Brain microvascular endothelial cell (primary cell): ENCODE data around the gene KIRREL3.

Experiments
- DNase-seq: peaks from one replicate; pipeline ENCODE4 v3.0.0-alpha.2; 2020
- H3K27ac ChIP-seq: fragments of 250-450 bp; sonication (Bioruptor Pico); 2 replicates; pipeline ENCODE4 v1.5.1; 2020; ENCODE audit warnings: mild to moderate bottlenecking, moderate library complexity
- H3K27me3 ChIP-seq: fragments of 250-450 bp; sonication (Bioruptor Pico); replicated peaks from 2 replicates; pipeline ENCODE4 v1.5.1; 2020; ENCODE audit warnings: mild to moderate bottlenecking
- H3K36me3 ChIP-seq: fragments of 250-450 bp; sonication (Bioruptor Pico); replicated peaks from 2 replicates; pipeline ENCODE4 v1.5.1; 2020; ENCODE audit warnings: mild to moderate bottlenecking
- H3K4me3 ChIP-seq: 2 replicates; pipeline ENCODE4 v1.5.1; 2011; ENCODE audit warnings: low read depth, mild to moderate bottlenecking, control low read depth, low read length, moderate library complexity
- in situ Hi-C: cut with HindIII; loops from 2 replicates; pipeline ENCODE4 v1.10.0; 2017; ENCODE audit warnings: low sequenced_read_pairs, low pct_ligation_motif_present
- TF ChIP-seq, protein P1 (sequence below): IDR thresholded peaks from 2 replicates; pipeline ENCODE4 v1.5.1; 2011; ENCODE audit warnings: low read depth, mild to moderate bottlenecking, moderate library complexity, low read length, control low read depth, inconsistent platforms; ENCODE audit errors: missing control alignments

KIRREL3 gene

DNA sequence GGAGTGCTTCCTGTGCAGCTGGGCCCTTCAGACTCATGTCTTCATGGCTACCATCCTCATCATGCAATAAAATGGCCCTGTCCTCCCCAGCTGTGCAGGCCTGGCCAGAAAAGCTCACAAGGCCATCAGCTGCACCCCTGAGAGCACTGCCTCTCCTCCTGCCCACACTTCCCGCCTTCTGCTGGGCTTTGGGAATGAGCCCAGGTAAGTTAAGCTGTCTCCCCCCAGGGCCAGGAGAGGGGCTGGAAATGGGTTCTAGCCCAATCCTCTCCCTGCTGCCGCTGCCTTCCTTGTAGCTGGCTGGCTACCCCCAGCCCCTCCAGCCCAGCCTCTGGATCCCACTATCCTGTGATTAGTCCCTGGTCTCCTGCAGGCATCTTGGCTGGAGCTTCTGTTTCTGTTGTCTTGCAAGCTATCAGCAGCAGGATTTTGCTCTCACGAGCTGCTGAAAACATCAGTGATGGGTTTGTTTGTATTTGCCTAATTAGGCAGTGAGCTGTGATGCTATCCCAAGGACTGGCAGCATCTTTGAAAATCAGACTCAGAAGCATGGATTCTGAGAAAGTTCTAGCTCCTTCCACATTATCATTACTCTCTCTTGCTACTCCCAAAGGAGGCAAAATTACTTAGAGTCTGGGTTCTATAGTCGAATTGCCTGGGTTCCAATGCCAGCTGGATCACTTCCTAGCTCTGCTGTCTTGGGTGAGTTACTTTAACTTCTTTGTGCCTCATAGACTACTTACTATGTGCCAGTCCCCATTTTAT is 476.9 kb downstream of the KIRREL3 start:
- Histone ChIP-seq H3K27ac (no peak overlapping the region), H3K27me3 (peaks cover 9% of the 10 kb centered on the region), H3K4me3 (no peak overlapping the region), H3K36me3 (no peaks in the 10 kb centered on the region)
- in situ Hi-C loops = no loop called here
- TF ChIP-seq, protein P1, sequence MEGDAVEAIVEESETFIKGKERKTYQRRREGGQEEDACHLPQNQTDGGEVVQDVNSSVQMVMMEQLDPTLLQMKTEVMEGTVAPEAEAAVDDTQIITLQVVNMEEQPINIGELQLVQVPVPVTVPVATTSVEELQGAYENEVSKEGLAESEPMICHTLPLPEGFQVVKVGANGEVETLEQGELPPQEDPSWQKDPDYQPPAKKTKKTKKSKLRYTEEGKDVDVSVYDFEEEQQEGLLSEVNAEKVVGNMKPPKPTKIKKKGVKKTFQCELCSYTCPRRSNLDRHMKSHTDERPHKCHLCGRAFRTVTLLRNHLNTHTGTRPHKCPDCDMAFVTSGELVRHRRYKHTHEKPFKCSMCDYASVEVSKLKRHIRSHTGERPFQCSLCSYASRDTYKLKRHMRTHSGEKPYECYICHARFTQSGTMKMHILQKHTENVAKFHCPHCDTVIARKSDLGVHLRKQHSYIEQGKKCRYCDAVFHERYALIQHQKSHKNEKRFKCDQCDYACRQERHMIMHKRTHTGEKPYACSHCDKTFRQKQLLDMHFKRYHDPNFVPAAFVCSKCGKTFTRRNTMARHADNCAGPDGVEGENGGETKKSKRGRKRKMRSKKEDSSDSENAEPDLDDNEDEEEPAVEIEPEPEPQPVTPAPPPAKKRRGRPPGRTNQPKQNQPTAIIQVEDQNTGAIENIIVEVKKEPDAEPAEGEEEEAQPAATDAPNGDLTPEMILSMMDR = no peak
- no peak for DNase-seq

DNA sequence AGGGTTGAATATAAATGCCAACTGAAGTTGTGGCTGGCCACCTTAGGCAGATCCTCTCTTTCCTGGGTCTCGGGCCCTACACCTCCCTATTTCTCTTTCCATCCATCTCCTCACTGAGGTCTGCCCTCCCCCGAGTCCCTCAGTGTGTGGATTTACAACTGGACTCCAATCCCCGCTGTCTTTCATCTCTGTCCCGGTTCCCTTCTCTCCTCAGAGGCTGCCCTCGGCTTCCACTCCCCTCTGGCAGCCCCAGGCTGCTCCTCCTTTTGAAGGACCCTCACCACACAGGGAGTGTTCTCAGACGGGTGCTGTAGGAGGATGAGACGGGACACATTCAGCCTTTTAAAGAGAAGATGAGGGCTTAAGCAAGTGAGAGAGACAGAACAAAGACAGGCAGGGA is 478.0 kb downstream of the KIRREL3 start:
- TF ChIP-seq, protein P1 = no peak
- no peaks in the 10 kb centered on the region for H3K36me3 ChIP-seq
- H3K27ac ChIP-seq = no peak overlapping the region
- no peak overlapping the region for H3K4me3 ChIP-seq
- H3K27me3 ChIP-seq = peaks cover 16% of the 10 kb centered on the region
- in situ Hi-C loops = no loop called here
- DNase-seq = no peak

DNA sequence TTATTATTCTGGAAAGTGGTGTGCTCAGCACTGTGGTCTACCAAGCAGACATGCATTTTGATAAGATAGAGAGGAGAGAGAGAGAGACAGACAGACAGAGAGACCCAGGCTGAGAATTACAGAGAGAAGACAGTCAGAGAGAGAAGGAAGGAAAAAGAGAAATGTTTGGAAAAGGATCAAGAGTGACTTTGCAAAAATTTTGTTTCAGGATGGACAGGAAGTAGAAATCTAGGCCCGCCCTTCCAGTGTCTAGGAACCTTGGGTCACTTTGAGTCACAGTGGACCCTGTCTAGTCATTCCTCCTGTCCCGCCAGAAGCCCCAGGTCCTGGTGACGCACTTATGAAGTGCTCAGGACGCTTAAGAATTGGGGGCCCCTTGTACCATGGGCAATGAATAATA is 478.4 kb downstream of the KIRREL3 start:
- DNase-seq = no peak
- in situ Hi-C loops = no loop called here
- TF ChIP-seq, protein P1 = no peak

DNA sequence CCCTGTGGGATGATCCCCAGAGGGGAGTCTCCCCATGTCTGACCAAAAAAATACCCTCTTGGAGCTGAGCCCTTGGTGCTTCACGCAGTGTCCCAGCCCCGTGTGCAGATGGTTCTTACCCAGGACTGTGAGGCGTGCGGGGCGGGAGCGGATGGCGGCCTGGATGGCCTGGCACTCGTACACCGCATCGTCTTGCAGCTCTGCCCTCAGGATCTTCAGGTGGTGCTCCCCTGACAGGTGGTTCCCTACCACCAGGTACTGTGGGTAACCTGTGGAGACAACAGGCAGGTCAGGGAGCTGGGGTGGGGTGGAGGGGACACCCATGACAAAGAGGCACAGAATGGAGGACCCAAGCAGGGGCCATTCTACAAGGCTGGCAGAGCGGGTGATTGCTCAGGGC is 479.4 kb downstream of the KIRREL3 start:
- H3K27me3 ChIP-seq = peaks cover 16% of the 10 kb centered on the region
- H3K27ac ChIP-seq = no peak overlapping the region
- in situ Hi-C loops = no loop called here
- no peaks in the 10 kb centered on the region for H3K36me3 ChIP-seq
- no peak for DNase-seq
- TF ChIP-seq, protein P1 = no peak
- no peak overlapping the region for H3K4me3 ChIP-seq

More for the DNA sequence above, 478.4 kb downstream of the KIRREL3 start:
- Histone ChIP-seq H3K36me3 (no peaks in the 10 kb centered on the region), H3K27me3 (peaks cover 16% of the 10 kb centered on the region), H3K27ac (no peak overlapping the region), H3K4me3 (no peak overlapping the region)

DNA sequence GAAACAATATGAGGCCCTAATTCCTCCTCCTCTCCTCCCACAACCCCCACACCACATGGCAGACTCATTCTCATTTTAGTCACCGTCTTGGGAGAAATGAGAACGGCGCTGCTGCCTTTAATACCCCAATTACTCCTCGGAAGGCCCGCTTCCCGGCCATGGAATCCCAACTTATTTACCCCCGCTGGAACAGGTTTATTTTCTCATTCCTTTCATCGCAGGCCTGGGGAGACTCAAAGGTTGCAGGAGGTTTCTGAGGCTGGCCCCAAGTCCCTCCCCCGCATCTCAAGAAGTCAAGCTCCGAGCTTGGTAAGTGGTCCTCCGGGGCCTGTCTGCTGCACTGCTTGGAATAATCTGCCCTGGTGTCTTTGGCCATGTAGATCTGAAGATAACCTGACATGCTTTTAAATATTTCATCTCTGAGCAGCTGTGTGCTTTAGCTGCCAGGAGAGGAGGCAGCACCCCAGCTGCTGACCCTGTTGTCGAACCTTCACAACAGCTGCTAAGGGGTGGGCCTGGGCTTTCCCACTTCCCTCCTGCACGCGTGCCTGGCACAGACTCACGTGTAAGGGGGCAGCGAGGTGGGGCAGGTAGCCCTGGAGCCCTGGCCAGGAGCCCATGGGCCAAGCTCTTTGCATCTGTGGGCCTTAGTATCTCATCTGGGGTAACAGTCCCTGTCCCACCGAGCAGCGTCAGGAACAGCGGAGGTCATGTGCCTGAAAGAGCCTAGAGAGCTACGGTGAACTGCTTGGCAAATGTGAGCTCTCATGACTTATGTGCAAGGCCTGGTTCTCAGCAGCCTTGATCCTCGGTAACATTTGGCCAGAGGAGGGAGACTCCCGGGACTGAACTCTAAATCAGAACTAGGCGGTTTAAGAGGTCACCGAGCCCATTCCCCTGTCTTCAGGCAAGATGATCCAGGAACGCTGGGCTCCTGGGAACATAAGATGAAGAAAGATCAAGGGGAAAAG is 480.5 kb downstream of the KIRREL3 start:
- Histone ChIP-seq H3K27me3 (peaks cover 16% of the 10 kb centered on the region), H3K4me3 (no peak overlapping the region), H3K27ac (no peak overlapping the region), H3K36me3 (no peaks in the 10 kb centered on the region)
- TF ChIP-seq, protein P1 = no peak
- no peak for DNase-seq
- in situ Hi-C loops = no loop called here
